HEK293 (cell line): ENCODE data around the gene OSTF1.

ENCODE experiments used
- CTCF ChIA-PET: fragments of 350-600 bp; formaldehyde crosslinking; extraction: SDS; loops from one replicate; lab custom pipeline; 2021; ENCODE audit warnings: antibody characterized with exemption; lab: Yijun Ruan, JAX
- POLR2A ChIA-PET: fragments of 300-600 bp; formaldehyde crosslinking; extraction: SDS; loops from one replicate; lab custom pipeline; 2020; ENCODE audit warnings: antibody characterized with exemption, inconsistent platforms; lab: Yijun Ruan, JAX
- H3K27ac ChIP-seq: fragments of 200-500 bp; sonication (Bioruptor generic); 2 replicates; pipeline ENCODE4 v1.5.1; 2014; ENCODE audit warnings: low read depth, low read length, control low read depth, inconsistent platforms; ENCODE audit errors: extremely low read depth
- H3K36me3 ChIP-seq, 2 experiments: fragments of 200-500 bp in 1 of 2; sonication (Bioruptor generic) in 1 of 2; 1 replicate in 1 of 2; 2 replicates in 1 of 2; pipeline ENCODE4 v1.5.1; 2014 to 2017; ENCODE audit warnings: inconsistent platforms in 2 of 2, low read length in 2 of 2; ENCODE audit not compliant: control insufficient read depth in 2 of 2, insufficient read depth in 1 of 2
- H3K4me1 ChIP-seq: fragments of 200-500 bp; sonication (Bioruptor generic); 2 replicates; pipeline ENCODE4 v1.5.1; 2014; ENCODE audit warnings: mild to moderate bottlenecking, low read length, inconsistent platforms; ENCODE audit not compliant: control insufficient read depth, insufficient read depth
- H3K4me3 ChIP-seq: 2 replicates; pipeline ENCODE4 v1.5.1; 2011; ENCODE audit warnings: low read depth, mild to moderate bottlenecking, control low read depth, low read length, moderate library complexity
- H3K9me3 ChIP-seq: fragments of 200-500 bp; sonication (Bioruptor generic); 2 replicates; pipeline ENCODE4 v1.5.1; 2014; ENCODE audit warnings: low read depth, low read length, inconsistent platforms; ENCODE audit not compliant: control insufficient read depth, insufficient read depth
- GLI2 ChIP-seq: fragments of 450-650 bp; formaldehyde crosslinking; IDR thresholded peaks from 2 replicates; pipeline ENCODE4; 2017; ENCODE audit warnings: missing biosample characterization, missing genetic modification characterization, low read depth, borderline replicate concordance
- OSR2 ChIP-seq: fragments of 450-650 bp; formaldehyde crosslinking; IDR thresholded peaks from 2 replicates; pipeline ENCODE4 v1.5.1; 2016; ENCODE audit warnings: missing biosample characterization, missing genetic modification characterization
- PRDM10 ChIP-seq: fragments of 450-650 bp; formaldehyde crosslinking; IDR thresholded peaks from 2 replicates; pipeline ENCODE4 v1.5.1; 2016; ENCODE audit warnings: missing biosample characterization, missing genetic modification characterization
- SETDB1 ChIP-seq: IDR thresholded peaks from one replicate; pipeline ENCODE4 v1.6.1; 2017; ENCODE audit warnings: mild to moderate bottlenecking, low read length, moderate library complexity, mixed read lengths; ENCODE audit not compliant: insufficient read length
- YY2 ChIP-seq: fragments of 450-650 bp; formaldehyde crosslinking; IDR thresholded peaks from 2 replicates; pipeline ENCODE4 v1.5.1; 2016; ENCODE audit warnings: missing biosample characterization, missing genetic modification characterization
- ZBTB20 ChIP-seq: fragments of 450-650 bp; formaldehyde crosslinking; IDR thresholded peaks from 2 replicates; pipeline ENCODE4 v1.5.1; 2016; ENCODE audit warnings: missing biosample characterization, missing genetic modification characterization
- ZBTB7A ChIP-seq: fragments of 450-650 bp; formaldehyde crosslinking; IDR thresholded peaks from 2 replicates; pipeline ENCODE4 v1.5.1; 2016; ENCODE audit warnings: low read depth, missing biosample characterization, missing genetic modification characterization
- ZIC2 ChIP-seq: fragments of 450-650 bp; formaldehyde crosslinking; IDR thresholded peaks from 2 replicates; pipeline ENCODE4 v1.5.1; 2016; ENCODE audit warnings: missing biosample characterization, missing genetic modification characterization
- ZNF121 ChIP-seq: fragments of 450-650 bp; formaldehyde crosslinking; IDR thresholded peaks from 2 replicates; pipeline ENCODE4 v1.5.1; 2016; ENCODE audit warnings: missing biosample characterization, missing genetic modification characterization
- ZNF202 ChIP-seq: fragments of 450-650 bp; formaldehyde crosslinking; IDR thresholded peaks from 2 replicates; pipeline ENCODE4 v1.5.1; 2016; ENCODE audit warnings: missing biosample characterization, missing genetic modification characterization, borderline replicate concordance
- ZNF26 ChIP-seq: fragments of 450-650 bp; formaldehyde crosslinking; IDR thresholded peaks from 2 replicates; pipeline ENCODE4 v1.5.1; 2016; ENCODE audit warnings: missing biosample characterization, missing genetic modification characterization
- ZNF354C ChIP-seq: fragments of 450-650 bp; formaldehyde crosslinking; IDR thresholded peaks from 2 replicates; pipeline ENCODE4 v1.5.1; 2016; ENCODE audit warnings: missing biosample characterization, missing genetic modification characterization, low read depth, borderline replicate concordance
- ZNF37A ChIP-seq: fragments of 450-650 bp; IDR thresholded peaks from 2 replicates; pipeline ENCODE4 v1.5.1; 2018; ENCODE audit warnings: missing biosample characterization, missing genetic modification characterization
- ZNF426 ChIP-seq: fragments of 450-650 bp; formaldehyde crosslinking; IDR thresholded peaks from 2 replicates; pipeline ENCODE4 v1.5.1; 2017; ENCODE audit warnings: missing biosample characterization, missing genetic modification characterization, mild to moderate bottlenecking, inconsistent platforms, moderate library complexity
- ZNF521 ChIP-seq: fragments of 450-650 bp; formaldehyde crosslinking; IDR thresholded peaks from 2 replicates; pipeline ENCODE4 v1.5.1; 2017; ENCODE audit warnings: missing biosample characterization, mild to moderate bottlenecking, missing genetic modification characterization
- ZNF645 ChIP-seq: fragments of 450-650 bp; formaldehyde crosslinking; IDR thresholded peaks from 2 replicates; pipeline ENCODE4; 2016; ENCODE audit warnings: missing biosample characterization, missing genetic modification characterization
- ZNF677 ChIP-seq: fragments of 450-650 bp; IDR thresholded peaks from 2 replicates; pipeline ENCODE4 v1.5.0; 2018; ENCODE audit warnings: missing biosample characterization, mild to moderate bottlenecking, missing genetic modification characterization, moderate library complexity

Gene OSTF1

GRCh38 chr9:75081632-75082031, 6.7 kb upstream of the OSTF1 start (continued):
- TF ChIP-seq YY2 (tag by site-specific recombination) = no peak
- no peak for TF ChIP-seq ZNF426
- no peak for TF ChIP-seq ZNF354C (tag by site-specific recombination)
- TF ChIP-seq ZNF37A (tag by site-specific recombination) = no peak
- TF ChIP-seq SETDB1 = no peak
- TF ChIP-seq ZNF645 (tag by site-specific recombination) = no peak
- TF ChIP-seq ZNF521 (tag by site-specific recombination) = no peak

- TF ChIP-seq ZBTB20 (tag by site-specific recombination) = 0 out of 2 replicates have a peak, but pooled peaks have one; percentile 21
- TF ChIP-seq ZBTB7A (tag by site-specific recombination) = no peak
- peak; percentile 71 for TF ChIP-seq PRDM10 (tag by site-specific recombination)
- H3K4me1 ChIP-seq = 0 out of 2 replicates have a peak, but pooled peaks cover 7% of the 10 kb centered on the region
- ChIA-PET POLR2A (no interaction called here), CTCF (interaction anchor here (0.6 to 3.3 kb wide), 11 partner anchors 8 to 315 kb away, joined by 3 to 16 read pairs (median 3); partner anchors contain the start of gene CARNMT1)
- no peaks in the 10 kb centered on the region for H3K9me3 ChIP-seq
- H3K4me3 ChIP-seq = no peak overlapping the region
- peaks cover 0 to 8% of the 10 kb centered on the region in 2 experiments; a peak in 1 of 3 replicates for H3K36me3 ChIP-seq
- H3K27ac ChIP-seq = no peak overlapping the region
These were observed 4.9 kb upstream of the OSTF1 start for GRCh38 chr9:75083188-75083970.

GRCh38 chr9:75084081-75084672, 4.1 kb upstream of the OSTF1 start:
- ChIA-PET CTCF (interaction anchor here (0.6 to 3.3 kb wide), 7 partner anchors 8 to 310 kb away, joined by 3 to 16 read pairs (median 3); partner anchors contain the start of gene CARNMT1), POLR2A (interaction anchor here (1.0 kb wide), 1 partner anchor 56 kb away, joined by 3 read pairs; the partner anchor contains the start of gene CARNMT1)
- Histone ChIP-seq H3K27ac (no peak overlapping the region), H3K4me3 (no peak overlapping the region), H3K9me3 (no peaks in the 10 kb centered on the region), H3K36me3 (peaks cover 0 to 8% of the 10 kb centered on the region in 2 experiments; a peak in 1 of 3 replicates), H3K4me1 (0 out of 2 replicates have a peak, but pooled peaks cover 7% of the 10 kb centered on the region)
- no peak for TF ChIP-seq ZNF121 (tag by site-specific recombination)
- TF ChIP-seq GLI2 (tag by site-specific recombination) = no peak
- no peak for TF ChIP-seq ZNF677 (tag by site-specific recombination)
- TF ChIP-seq ZNF26 (tag by site-specific recombination) = no peak
- peak; percentile 96 for TF ChIP-seq ZIC2
- TF ChIP-seq OSR2 (tag by site-specific recombination) = 0 out of 2 replicates have a peak, but pooled peaks have one; percentile 8
- no peak for TF ChIP-seq ZNF202 (tag by site-specific recombination)
